Lower leg skin (tissue), 3 donors: ENCODE results near the gene LTV1.

ENCODE experiments used
- CTCF ChIP-seq, 3 donors: fragments of 450-650 bp; IDR thresholded peaks; one replicate each; pipeline ENCODE4 v1.5.1; 2016; ENCODE audit warnings: antibody characterized with exemption in 3 of 3, mild to moderate bottlenecking in 3 of 3, moderate library complexity in 2 of 3
- POLR2A ChIP-seq, 2 donors: fragments of 450-650 bp; IDR thresholded peaks; one replicate each; pipeline ENCODE4 v1.6.1; 2016 to 2017; ENCODE audit warnings: antibody characterized with exemption in 2 of 2, mild to moderate bottlenecking in 1 of 2, moderate library complexity in 1 of 2

- TF ChIP-seq POLR2A (IDR thresholded peaks at IDR 0.05) (no peak), CTCF (IDR thresholded peaks at IDR 0.05) (no peak)
These were observed 2.4 kb upstream of the LTV1 start for GRCh38 chr6:143840595-143841265.
